DND-41 (cell line): ENCODE data around the gene PRR36.
"Not testable (repeated sequence)": the region's sequence is repeated elsewhere in the genome, so short reads cannot be mapped to it uniquely, and the experiment has no call there.

Source experiments
- ATAC-seq: fragments of 200-7000 bp; cut with Tn5 transposase; 3 replicates; pipeline ENCODE4 v1.9.1; 2021; ENCODE audit warnings: low read depth; ENCODE audit not compliant: insufficient read depth
- DNase-seq: peaks from one replicate; pipeline ENCODE4 v3.0.0-alpha.2; 2020
- H2AFZ ChIP-seq: 2 replicates; pipeline ENCODE4 v1.6.0; 2012; ENCODE audit warnings: low read depth, low read length
- H3K27ac ChIP-seq: 2 replicates; pipeline ENCODE4 v1.5.1; 2012; ENCODE audit warnings: low read length, inconsistent platforms
- H3K27me3 ChIP-seq: fragments of 200-600 bp; sonication (generic); 2 replicates; pipeline ENCODE4 v1.6.0; 2012; ENCODE audit warnings: low read length, mild to moderate bottlenecking, inconsistent platforms; ENCODE audit not compliant: insufficient read depth, poor library complexity
- H3K36me3 ChIP-seq: 2 replicates; pipeline ENCODE4 v1.5.1; 2012; ENCODE audit warnings: low read length, inconsistent platforms; ENCODE audit not compliant: insufficient read depth
- H3K4me1 ChIP-seq: 2 replicates; pipeline ENCODE4 v1.5.1; 2012; ENCODE audit warnings: mild to moderate bottlenecking, low read length; ENCODE audit not compliant: insufficient read depth
- H3K4me2 ChIP-seq: 2 replicates; pipeline ENCODE4 v1.6.0; 2012; ENCODE audit warnings: mild to moderate bottlenecking, moderate library complexity, low read length, inconsistent platforms; ENCODE audit not compliant: insufficient read depth
- H3K4me3 ChIP-seq, 2 experiments: fragments of 200-600 bp in 1 of 2; shearing (Covaris generic) in 1 of 2; 2 replicates each; pipeline ENCODE4 v1.5.1; 2012 to 2016; ENCODE audit warnings: inconsistent platforms in 2 of 2, low read length in 2 of 2, mild to moderate bottlenecking in 2 of 2, low read depth in 1 of 2, moderate library complexity in 1 of 2
- H3K79me2 ChIP-seq: 2 replicates; pipeline ENCODE4 v1.6.0; 2012; ENCODE audit warnings: low read length, inconsistent platforms; ENCODE audit not compliant: insufficient read depth
- H3K9ac ChIP-seq: 2 replicates; pipeline ENCODE4 v1.6.0; 2012; ENCODE audit warnings: low read depth, mild to moderate bottlenecking, inconsistent platforms, low read length, moderate library complexity
- H3K9me3 ChIP-seq: 2 replicates; pipeline ENCODE4 v1.5.1; 2012; ENCODE audit warnings: low read length, moderate library complexity, mild to moderate bottlenecking, inconsistent platforms; ENCODE audit not compliant: insufficient read depth, severe bottlenecking
- H4K20me1 ChIP-seq: 2 replicates; pipeline ENCODE4 v1.6.0; 2012; ENCODE audit warnings: low read length; ENCODE audit not compliant: insufficient read depth
- EZH2 ChIP-seq: IDR thresholded peaks from 3 replicates; pipeline ENCODE4 v1.6.1; 2012; ENCODE audit warnings: borderline replicate concordance, low read depth, mild to moderate bottlenecking, moderate library complexity, low read length, inconsistent platforms; ENCODE audit not compliant: severe bottlenecking
- TF ChIP-seq, protein P1 (sequence below): IDR thresholded peaks from 2 replicates; pipeline ENCODE4 v1.5.1; 2012; ENCODE audit warnings: borderline replicate concordance, low read length, moderate library complexity, mild to moderate bottlenecking; ENCODE audit not compliant: poor library complexity, severe bottlenecking; ENCODE audit errors: extremely low read depth

PRR36 gene

DNA sequence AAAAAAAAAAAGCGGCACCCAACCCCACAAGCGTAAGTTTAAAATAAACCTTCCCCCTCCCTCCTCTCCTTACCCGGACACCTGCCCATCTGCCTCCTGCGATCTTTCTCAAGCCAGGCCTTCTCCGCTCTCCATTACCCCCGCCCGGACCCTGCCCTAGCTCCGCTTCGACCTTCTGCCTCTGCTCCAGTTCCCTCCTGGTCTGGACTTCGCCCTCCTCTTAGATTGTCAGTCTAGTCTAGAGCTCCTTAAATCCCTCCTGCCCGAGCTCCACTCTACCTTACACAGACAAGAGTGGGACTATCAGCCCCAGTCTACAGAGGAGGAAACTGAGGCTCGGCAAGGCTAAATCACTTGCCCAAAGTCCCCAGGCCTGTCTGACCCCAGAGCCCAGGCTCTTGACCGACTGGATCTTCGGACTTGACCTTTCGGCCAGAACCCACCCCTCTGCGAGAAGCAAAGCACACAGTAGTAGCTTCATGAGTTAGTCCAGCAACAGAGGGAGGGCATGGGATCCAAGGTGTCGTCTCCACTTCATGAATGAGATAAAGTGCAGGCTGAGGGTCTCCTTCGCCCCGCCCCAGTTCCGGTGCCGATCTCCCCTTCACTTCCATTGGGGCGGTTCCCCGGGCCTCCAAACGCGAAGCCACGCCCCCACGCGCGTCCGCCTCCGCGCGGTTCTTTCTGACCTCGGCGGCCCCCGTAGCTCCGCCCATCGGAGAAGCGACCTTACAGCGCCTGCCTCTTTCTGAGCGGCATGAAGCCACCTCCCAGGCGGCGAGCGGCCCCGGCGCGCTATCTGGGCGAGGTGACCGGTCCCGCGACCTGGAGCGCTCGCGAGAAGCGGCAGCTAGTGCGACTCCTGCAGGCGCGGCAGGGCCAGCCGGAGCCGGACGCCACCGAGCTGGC, 45.7 kb upstream of the PRR36 start, which contains the start of gene SNAPC2:
Gene SNAPC2 (plus strand): TSS at position 729 of the 909 bp plus-strand sequence. CDS start 29 bp downstream, at position 758.
- H3K79me2 ChIP-seq = peaks cover 8% of the 10 kb centered on the region
- peak within 1 kb of the TSS; percentile 96 for H3K27ac ChIP-seq
- H3K9ac ChIP-seq = peak within 1 kb of the TSS; percentile 79
- TF ChIP-seq, protein P1, sequence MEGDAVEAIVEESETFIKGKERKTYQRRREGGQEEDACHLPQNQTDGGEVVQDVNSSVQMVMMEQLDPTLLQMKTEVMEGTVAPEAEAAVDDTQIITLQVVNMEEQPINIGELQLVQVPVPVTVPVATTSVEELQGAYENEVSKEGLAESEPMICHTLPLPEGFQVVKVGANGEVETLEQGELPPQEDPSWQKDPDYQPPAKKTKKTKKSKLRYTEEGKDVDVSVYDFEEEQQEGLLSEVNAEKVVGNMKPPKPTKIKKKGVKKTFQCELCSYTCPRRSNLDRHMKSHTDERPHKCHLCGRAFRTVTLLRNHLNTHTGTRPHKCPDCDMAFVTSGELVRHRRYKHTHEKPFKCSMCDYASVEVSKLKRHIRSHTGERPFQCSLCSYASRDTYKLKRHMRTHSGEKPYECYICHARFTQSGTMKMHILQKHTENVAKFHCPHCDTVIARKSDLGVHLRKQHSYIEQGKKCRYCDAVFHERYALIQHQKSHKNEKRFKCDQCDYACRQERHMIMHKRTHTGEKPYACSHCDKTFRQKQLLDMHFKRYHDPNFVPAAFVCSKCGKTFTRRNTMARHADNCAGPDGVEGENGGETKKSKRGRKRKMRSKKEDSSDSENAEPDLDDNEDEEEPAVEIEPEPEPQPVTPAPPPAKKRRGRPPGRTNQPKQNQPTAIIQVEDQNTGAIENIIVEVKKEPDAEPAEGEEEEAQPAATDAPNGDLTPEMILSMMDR = peak; percentile 4
- TF ChIP-seq EZH2 = no peak
- no peaks in the 10 kb centered on the region for H3K9me3 ChIP-seq
- H3K4me1 ChIP-seq = peaks cover 38% of the 10 kb centered on the region
- peaks cover 38% of the 10 kb centered on the region for H4K20me1 ChIP-seq
- H3K4me3 ChIP-seq = peak within 1 kb of the TSS; percentile 53 to 94
- peaks cover 27% of the 10 kb centered on the region for H3K36me3 ChIP-seq
- H2AFZ ChIP-seq = peak within 1 kb of the TSS; percentile 99
- ATAC-seq (peak; percentile 81), DNase-seq (peak; percentile 99)
- H3K27me3 ChIP-seq = peaks cover 12% of the 10 kb centered on the region
- H3K4me2 ChIP-seq = peak within 1 kb of the TSS; percentile 100

DNA sequence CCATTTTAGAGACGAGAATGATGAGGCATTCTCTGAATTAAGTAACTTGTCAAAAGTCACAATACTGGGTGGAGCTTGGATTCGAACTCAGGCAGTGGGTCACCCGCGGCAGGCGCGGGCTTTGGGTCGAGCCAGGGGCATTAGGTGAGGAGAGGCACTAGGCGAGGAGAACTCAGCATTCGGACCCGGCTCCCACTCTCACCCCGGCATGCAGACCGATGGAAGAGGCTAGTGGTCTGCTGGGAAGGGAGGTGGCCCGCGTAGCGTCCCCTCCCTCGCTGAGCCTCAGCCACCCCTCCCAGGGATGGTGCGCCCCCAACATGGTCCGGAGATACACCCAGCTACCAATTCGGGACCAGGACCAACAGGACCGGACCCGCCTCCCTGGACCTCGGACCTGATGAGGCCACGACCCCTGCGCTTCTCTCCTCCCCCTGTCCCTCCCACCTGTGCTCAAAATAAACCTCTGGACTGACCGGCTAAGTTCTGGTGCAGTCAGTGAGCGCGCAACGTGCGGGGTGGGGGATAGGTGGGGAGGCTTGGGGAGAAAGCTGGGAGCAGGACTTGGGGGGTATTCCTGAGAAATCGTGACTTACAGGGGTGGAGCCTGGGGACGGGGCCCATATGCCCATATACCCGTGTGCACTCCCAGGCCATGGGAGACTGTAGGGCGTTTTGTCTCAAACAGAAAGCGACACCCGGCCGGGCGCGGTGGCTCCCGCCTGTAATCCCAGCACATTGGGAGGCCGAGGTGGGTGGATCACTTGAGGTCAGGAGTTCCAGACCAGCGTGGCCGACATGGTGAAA, 44.6 kb upstream of the PRR36 start:
- H3K4me3 ChIP-seq = no peak overlapping the region; a peak in 1 of 4 replicates

DNA sequence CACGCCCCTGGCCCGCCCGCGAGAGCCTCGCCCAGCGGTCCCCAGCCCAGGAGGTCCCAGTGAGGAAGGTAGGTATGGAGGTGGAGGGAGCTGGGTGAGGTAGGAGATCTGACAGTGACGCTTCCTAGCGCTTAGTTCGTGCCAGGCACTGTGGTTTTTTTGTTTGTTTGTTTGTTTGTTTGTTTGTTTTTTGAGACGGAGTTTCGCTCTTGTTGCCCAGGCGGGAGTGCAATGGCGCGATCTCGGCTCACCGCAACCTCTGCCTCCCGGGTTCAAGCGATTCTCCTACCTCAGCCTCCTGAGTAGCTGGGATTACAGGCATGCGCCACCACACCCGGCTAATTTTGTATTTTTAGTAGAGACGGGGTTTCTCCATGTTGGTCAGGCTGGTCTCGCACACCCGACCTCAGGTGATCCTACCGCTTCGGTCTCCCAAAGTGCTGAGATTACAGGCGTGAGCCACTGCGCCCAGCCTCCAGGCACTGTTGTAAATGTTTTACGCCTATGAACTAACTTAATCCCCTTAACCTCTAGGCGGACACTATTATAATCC, 43.9 kb upstream of the PRR36 start:
- not testable (repeated sequence) for H3K4me3 ChIP-seq, H3K9ac ChIP-seq, H2AFZ ChIP-seq, DNase-seq, H3K9me3 ChIP-seq, ATAC-seq, H3K79me2 ChIP-seq, H3K4me2 ChIP-seq, H3K27ac ChIP-seq
- Histone ChIP-seq H3K36me3 (peaks cover 19% of the 10 kb centered on the region), H3K27me3 (peaks cover 12% of the 10 kb centered on the region), H4K20me1 (peaks cover 26% of the 10 kb centered on the region), H3K4me1 (peaks cover 34% of the 10 kb centered on the region)

More for the DNA sequence above, 44.6 kb upstream of the PRR36 start:
- H3K27me3 ChIP-seq = peaks cover 12% of the 10 kb centered on the region
- ATAC-seq (no peak), DNase-seq (no peak)
- H3K9ac ChIP-seq = peak overlapping the region; percentile 79
- H3K79me2 ChIP-seq = 0 out of 2 replicates have a peak, but pooled peaks cover 2% of the 10 kb centered on the region
- peak overlapping the region; percentile 100 for H3K4me2 ChIP-seq
- H3K4me1 ChIP-seq = peaks cover 34% of the 10 kb centered on the region
- H4K20me1 ChIP-seq = peaks cover 33% of the 10 kb centered on the region
- H2AFZ ChIP-seq = no peak overlapping the region
- H3K36me3 ChIP-seq = peaks cover 19% of the 10 kb centered on the region
- H3K9me3 ChIP-seq = no peaks in the 10 kb centered on the region
- TF ChIP-seq, protein P1 = no peak
- no peak for TF ChIP-seq EZH2
- H3K27ac ChIP-seq = no peak overlapping the region
